ENCODE measurements around the gene GPATCH8.

DNA sequence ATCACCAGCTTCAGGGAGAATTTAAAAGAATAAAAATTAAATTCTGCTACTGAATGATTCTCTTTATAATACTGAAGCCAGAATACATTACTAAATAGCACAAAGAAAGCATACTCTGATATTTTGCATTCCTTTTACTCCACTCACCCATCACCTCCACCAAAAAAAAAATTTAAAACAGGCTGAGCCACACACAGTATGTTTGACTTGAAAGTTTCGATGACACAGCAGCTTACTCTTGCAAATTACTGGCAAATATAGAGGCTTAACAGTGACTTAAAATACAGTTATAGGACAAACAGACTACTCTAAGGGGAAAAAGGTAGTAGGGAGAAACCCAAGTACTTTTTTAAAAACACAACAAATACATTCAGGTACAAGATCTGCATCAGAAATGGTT is 39.2 kb downstream of the GPATCH8 start:
- TF ChIP-seq EZH2 (IDR thresholded peaks at IDR 0.05; ENCODE audit: low read length): no peak
- no peak for TF ChIP-seq CTCF (optimal IDR thresholded peaks at IDR 0.05 in 1 of 3, IDR thresholded peaks at IDR 0.05 in 1 of 3, conservative IDR thresholded peaks at IDR 0.05 in 1 of 3; ENCODE audit: extremely low read depth in 1 of 3, insufficient read depth in 2 of 3, low read length in 3 of 3)

Data from keratinocyte (primary cell).